Fibroblast of pulmonary artery (primary cell): ENCODE measurements around the gene DEFB127.
"Not testable (repeated sequence)": the region's sequence is repeated elsewhere in the genome, so short reads cannot be mapped to it uniquely, and the experiment has no call there.

Source experiments
- DNase-seq: peaks from one replicate; pipeline ENCODE4 v3.0.0-alpha.2; 2010; ENCODE audit warnings: low read depth
- H3K4me3 ChIP-seq: replicated peaks from 2 replicates; pipeline ENCODE4 v1.5.1; 2011; ENCODE audit warnings: low read depth, mild to moderate bottlenecking, control low read depth, low read length, moderate library complexity
- CTCF ChIP-seq: IDR thresholded peaks from 2 replicates; pipeline ENCODE4 v1.5.1; 2011; ENCODE audit warnings: mild to moderate bottlenecking, control low read depth, low read length, inconsistent platforms; ENCODE audit errors: missing control alignments

Gene DEFB127

GRCh38 chr20:157154-157553 is at the start of gene DEFB127:
TSS of gene DEFB127 (plus strand) at chr20:157454. CDS start at chr20:157545, 91 bp downstream.
- H3K4me3 ChIP-seq: no peak within 1 kb of the TSS
- no peak for DNase-seq
- TF ChIP-seq CTCF: no peak

- DNase-seq: no peak
- TF ChIP-seq CTCF: no peak
Observed at GRCh38 chr20:112396-112795, 44.9 kb upstream of the DEFB127 start.

GRCh38 chr20:117518-117917 is 39.7 kb upstream of the DEFB127 start:
- DNase-seq: no peak
- no peak for TF ChIP-seq CTCF
- H3K4me3 ChIP-seq: no peak overlapping the region

More at GRCh38 chr20:112396-112795, 44.9 kb upstream of the DEFB127 start:
- H3K4me3 ChIP-seq: no peak overlapping the region

GRCh38 chr20:129786-130323 is 27.4 kb upstream of the DEFB127 start:
- not testable (repeated sequence) for DNase-seq, H3K4me3 ChIP-seq

GRCh38 chr20:137668-138490 is 19.4 kb upstream of the DEFB127 start:
- TF ChIP-seq CTCF: no peak
- DNase-seq: no peak
- H3K4me3 ChIP-seq: no peak overlapping the region

GRCh38 chr20:142290-142689 is 15.0 kb upstream of the DEFB127 start, which contains the start of gene DEFB126:
TSS of gene DEFB126 (plus strand) at chr20:142590. CDS start at chr20:142629, 39 bp downstream.
- TF ChIP-seq CTCF: no peak
- H3K4me3 ChIP-seq: no peak within 1 kb of the TSS
- no peak for DNase-seq

- no peak for TF ChIP-seq CTCF
- H3K4me3 ChIP-seq: no peak overlapping the region
- DNase-seq: no peak
Observed at GRCh38 chr20:145877-146276, 11.4 kb upstream of the DEFB127 start.
